HG02943 (cell line): ENCODE data around the gene ZNF335.
"Not testable (repeated sequence)": the region's sequence is repeated elsewhere in the genome, so short reads cannot be mapped to it uniquely, and the experiment has no call there.

Experiments used
- ATAC-seq: cut with Tn5 transposase; IDR thresholded peaks from one replicate; pipeline ENCODE4 v1.9.1; 2021; ENCODE audit warnings: mild to moderate bottlenecking, low read depth, moderate library complexity; ENCODE audit not compliant: unreplicated experiment

Gene ZNF335

GRCh38 chr20:45913116-45913515 lies 58.9 kb downstream of the ZNF335 start:
- no peak for ATAC-seq

- ATAC-seq: no peak
Measured at GRCh38 chr20:45912344-45912682, 59.7 kb downstream of the ZNF335 start.

GRCh38 chr20:45911486-45912343 lies 60.3 kb downstream of the ZNF335 start, which contains the start of gene PLTP:
PLTP (minus strand) TSS chr20:45912155; CDS start chr20:45911452, 703 bp downstream.
- no peak for ATAC-seq

GRCh38 chr20:45910670-45911485 lies 61.1 kb downstream of the ZNF335 start:
- peak; percentile 84 for ATAC-seq

- ATAC-seq: no peak
Measured at GRCh38 chr20:45909817-45910669, 62.0 kb downstream of the ZNF335 start.

GRCh38 chr20:45909336-45909808 lies 62.6 kb downstream of the ZNF335 start:
- ATAC-seq: no peak

GRCh38 chr20:45908084-45908483 lies 63.9 kb downstream of the ZNF335 start:
- no peak for ATAC-seq

- no peak for ATAC-seq
Measured at GRCh38 chr20:45907219-45907948, 64.6 kb downstream of the ZNF335 start.

- no peak for ATAC-seq
Measured at GRCh38 chr20:45905505-45906079, 66.4 kb downstream of the ZNF335 start.

GRCh38 chr20:45904583-45905504 lies 67.2 kb downstream of the ZNF335 start:
- no peak for ATAC-seq

- no peak for ATAC-seq
Measured at GRCh38 chr20:45902199-45902701, 69.8 kb downstream of the ZNF335 start.

GRCh38 chr20:45901332-45901731 lies 70.7 kb downstream of the ZNF335 start:
- not testable (repeated sequence) for ATAC-seq

- ATAC-seq: no peak
Measured at GRCh38 chr20:45899046-45899835, 72.8 kb downstream of the ZNF335 start.
